Lung (tissue), 12 donors: ENCODE measurements around the gene WDHD1. TPM values are rescaled to one million over a fixed set of nuclear protein-coding genes. Genes with fewer than 3 reads are reported as not detected.

Experiments
- ATAC-seq: fragments of 200-7000 bp; cut with Tn5 transposase; one replicate; pipeline ENCODE4 v1.9.1; 2020; ENCODE audit warnings: moderate number of reproducible peaks; ENCODE audit not compliant: insufficient read depth, low FRiP score
- DNase-seq, 3 donors: peaks; one replicate each; pipeline ENCODE4 v3.0.0-alpha.2; 2013 to 2017
- H3K27ac ChIP-seq, 2 donors: one replicate each; pipeline ENCODE4 v1.5.1; 2013; ENCODE audit warnings: mild to moderate bottlenecking in 2 of 2, moderate library complexity in 2 of 2, control low read depth in 1 of 2, inconsistent platforms in 1 of 2, low read depth in 1 of 2, low read length in 1 of 2
- H3K27me3 ChIP-seq, 3 donors: one replicate each; pipeline ENCODE4 v1.5.1; 2013; ENCODE audit warnings: low read length in 2 of 3; ENCODE audit not compliant: control insufficient read depth in 3 of 3, insufficient read depth in 3 of 3
- H3K36me3 ChIP-seq, 4 donors: one replicate each; pipeline ENCODE4 v1.5.1; 2013; ENCODE audit warnings: low read length in 4 of 4, mild to moderate bottlenecking in 1 of 4, moderate library complexity in 1 of 4; ENCODE audit not compliant: control insufficient read depth in 4 of 4, insufficient read depth in 4 of 4
- H3K4me1 ChIP-seq, 5 donors: one replicate each; pipeline ENCODE4 v1.5.1; 2013; ENCODE audit warnings: low read length in 5 of 5, mild to moderate bottlenecking in 2 of 5, moderate library complexity in 1 of 5; ENCODE audit not compliant: control insufficient read depth in 5 of 5, insufficient read depth in 5 of 5
- H3K4me3 ChIP-seq: one replicate; pipeline ENCODE4 v1.5.1; 2013; ENCODE audit warnings: mild to moderate bottlenecking, control low read depth, moderate library complexity
- H3K9ac ChIP-seq, 2 donors: one replicate each; pipeline ENCODE4 v1.5.1; 2013; ENCODE audit warnings: low read length in 2 of 2, control low read depth in 1 of 2; ENCODE audit not compliant: insufficient read depth in 1 of 2
- H3K9me3 ChIP-seq, 4 donors: one replicate each; pipeline ENCODE4 v1.5.1; 2013; ENCODE audit warnings: low read length in 3 of 4, mild to moderate bottlenecking in 1 of 4, moderate library complexity in 1 of 4; ENCODE audit not compliant: control insufficient read depth in 4 of 4, insufficient read depth in 3 of 4
- CTCF ChIP-seq: IDR thresholded peaks from 2 replicates; pipeline ENCODE4 v1.5.1; 2012; ENCODE audit warnings: mild to moderate bottlenecking; ENCODE audit errors: control extremely low read depth, extremely low read depth
- WGBS, 2 donors: extraction: QIAGEN DNeasy Blood & Tissue Kit; methylation state at CpG; one replicate each; pipeline ENCODE4 v1.1.7; 2013; 5-methylcytosine and 5-hydroxymethylcytosine counted together
- polyA plus RNA-seq, 2 donors: library from polyadenylated mRNA; stranded (reverse); fragments of 200-250 nt; gene quantifications; one replicate each; pipeline ENCODE4 v1.2.1, GENCODE V29; 2013
- total RNA-seq, 2 donors: library from RNA; depleted of rRNA in 1 of 2; stranded (reverse); fragments of >200 nt in 1 of 2; gene quantifications; one replicate each; pipeline ENCODE4 v1.2.1, GENCODE V29; 2014 to 2021
- donor health status: control.
- donor health status: control.
- donor health status: Bipolar disorder and iron deficiency.
- donor health status: healthy.
- donor health status: DM: yes; HTN: yes; CAD: no.

The WDHD1 gene
- total and polyA plus RNA-seq, 4 donors: 1.9 to 7.1 (median 4.1) TPM

- H3K27ac ChIP-seq: peak overlapping the region; percentile 90 to 100
- no peak overlapping the region for H3K4me3 ChIP-seq
- H3K4me1 ChIP-seq: peaks cover 0 to 18% (median 13%) of the 10 kb centered on the region in 5 donors
- no peaks in the 10 kb centered on the region for H3K9me3 ChIP-seq
- DNase-seq: no peak
- no peaks in the 10 kb centered on the region for H3K27me3 ChIP-seq
- WGBS, 2 donors: 0 to 1% methylated on average over 10 of the region's 10 CpGs
- no peak for TF ChIP-seq CTCF
- H3K36me3 ChIP-seq: peaks cover 0 to 12% (median 4%) of the 10 kb centered on the region in 4 donors
- peak overlapping the region; percentile 73 to 86 for H3K9ac ChIP-seq
- ATAC-seq: no peak
Measured at GRCh38 chr14:55051165-55051422, 24.2 kb upstream of the WDHD1 start.

GRCh38 chr14:55048900-55049436 lies 22.1 kb upstream of the WDHD1 start:
- no peak overlapping the region for H3K27ac ChIP-seq
- DNase-seq (no peak), ATAC-seq (no peak)
- WGBS, 2 donors: 94% methylated on average over 2 of the region's 2 CpGs
- H3K4me3 ChIP-seq: no peak overlapping the region
- H3K36me3 ChIP-seq: peaks cover 1 to 7% (median 3%) of the 10 kb centered on the region in 4 donors
- no peaks in the 10 kb centered on the region for H3K27me3 ChIP-seq
- TF ChIP-seq CTCF: no peak
- peaks cover 0 to 17% (median 10%) of the 10 kb centered on the region in 5 donors for H3K4me1 ChIP-seq
- H3K9me3 ChIP-seq: no peaks in the 10 kb centered on the region
- H3K9ac ChIP-seq: no peak overlapping the region

- Histone ChIP-seq H3K9me3 (no peaks in the 10 kb centered on the region), H3K4me1 (peaks cover 0 to 7% (median 0%) of the 10 kb centered on the region in 5 donors), H3K27me3 (no peaks in the 10 kb centered on the region), H3K27ac (no peak overlapping the region), H3K36me3 (peaks cover 4 to 12% (median 8%) of the 10 kb centered on the region in 4 donors), H3K9ac (no peak overlapping the region), H3K4me3 (no peak overlapping the region)
- WGBS, 2 donors: 70 to 87% methylated on average over 5 of the region's 5 CpGs
- no peak for ATAC-seq
- DNase-seq: no peak
- no peak for TF ChIP-seq CTCF
Measured at GRCh38 chr14:55047301-55048053, 20.6 kb upstream of the WDHD1 start.
